ENCODE measurements around the gene SLC6A6.

DNA sequence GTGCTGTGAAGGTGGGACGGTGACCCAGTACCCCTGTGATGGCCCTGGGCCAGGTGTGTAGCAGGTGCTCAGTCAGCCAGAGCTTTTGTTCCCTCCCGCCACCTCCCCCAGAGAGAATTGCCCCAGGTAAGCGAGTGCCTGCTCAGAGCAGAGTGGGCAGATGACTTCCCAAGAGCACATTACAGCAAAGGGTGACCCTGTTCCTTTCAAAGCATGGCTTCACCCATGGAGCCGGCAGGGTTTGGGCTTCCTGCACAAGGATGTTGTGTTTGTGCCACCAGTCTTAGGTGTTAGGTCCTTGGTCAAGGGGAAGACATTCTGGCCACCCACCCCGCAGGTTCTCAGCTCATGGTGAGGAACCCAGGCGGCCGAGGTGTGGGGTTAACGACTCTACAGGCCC, 30.7 kb downstream of the SLC6A6 start:
- TF ChIP-seq, protein P1, sequence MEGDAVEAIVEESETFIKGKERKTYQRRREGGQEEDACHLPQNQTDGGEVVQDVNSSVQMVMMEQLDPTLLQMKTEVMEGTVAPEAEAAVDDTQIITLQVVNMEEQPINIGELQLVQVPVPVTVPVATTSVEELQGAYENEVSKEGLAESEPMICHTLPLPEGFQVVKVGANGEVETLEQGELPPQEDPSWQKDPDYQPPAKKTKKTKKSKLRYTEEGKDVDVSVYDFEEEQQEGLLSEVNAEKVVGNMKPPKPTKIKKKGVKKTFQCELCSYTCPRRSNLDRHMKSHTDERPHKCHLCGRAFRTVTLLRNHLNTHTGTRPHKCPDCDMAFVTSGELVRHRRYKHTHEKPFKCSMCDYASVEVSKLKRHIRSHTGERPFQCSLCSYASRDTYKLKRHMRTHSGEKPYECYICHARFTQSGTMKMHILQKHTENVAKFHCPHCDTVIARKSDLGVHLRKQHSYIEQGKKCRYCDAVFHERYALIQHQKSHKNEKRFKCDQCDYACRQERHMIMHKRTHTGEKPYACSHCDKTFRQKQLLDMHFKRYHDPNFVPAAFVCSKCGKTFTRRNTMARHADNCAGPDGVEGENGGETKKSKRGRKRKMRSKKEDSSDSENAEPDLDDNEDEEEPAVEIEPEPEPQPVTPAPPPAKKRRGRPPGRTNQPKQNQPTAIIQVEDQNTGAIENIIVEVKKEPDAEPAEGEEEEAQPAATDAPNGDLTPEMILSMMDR (IDR thresholded peaks at IDR 0.05; ENCODE audit: borderline replicate concordance, extremely low read depth, low read length, poor library complexity, severe bottlenecking), result no peak
- TF ChIP-seq EZH2 (IDR thresholded peaks at IDR 0.05; ENCODE audit: borderline replicate concordance, low read depth, low read length, severe bottlenecking), result no peak
